ENCODE results near the gene PHTF2.

PHTF2 gene

GRCh38 chr7:78002021-78002420 is 203.4 kb downstream of the PHTF2 start:
- ATAC-seq (replicated peaks; ENCODE audit: extremely low read depth, poor library complexity, severe bottlenecking) (no peak), DNase-seq (ENCODE audit: low spot score in 2 of 2) (no peak)
- Mint-ChIP-seq H3K27me3 (no peaks in the 10 kb centered on the region), H3K27ac (ENCODE audit: low read depth) (no peak overlapping the region), H3K4me3 (no peak overlapping the region), H3K36me3 (ENCODE audit: insufficient read depth) (no peaks in the 10 kb centered on the region), H3K9me3 (no peaks in the 10 kb centered on the region), H3K4me1 (no peaks in the 10 kb centered on the region)

GRCh38 chr7:78002715-78003114 is 204.1 kb downstream of the PHTF2 start:
- Mint-ChIP-seq H3K9me3 (no peaks in the 10 kb centered on the region), H3K27ac (ENCODE audit: low read depth) (no peak overlapping the region), H3K27me3 (no peaks in the 10 kb centered on the region), H3K36me3 (ENCODE audit: insufficient read depth) (no peaks in the 10 kb centered on the region), H3K4me3 (no peak overlapping the region), H3K4me1 (no peaks in the 10 kb centered on the region)
- no peak for DNase-seq (ENCODE audit: low spot score in 2 of 2)
- ATAC-seq (replicated peaks; ENCODE audit: extremely low read depth, poor library complexity, severe bottlenecking), result no peak

GRCh38 chr7:78006063-78006755 is 207.6 kb downstream of the PHTF2 start:
- DNase-seq (ENCODE audit: low spot score in 2 of 2) (no peak), ATAC-seq (replicated peaks; ENCODE audit: extremely low read depth, poor library complexity, severe bottlenecking) (no peak)
- Mint-ChIP-seq H3K4me1 (no peaks in the 10 kb centered on the region), H3K4me3 (no peak overlapping the region), H3K36me3 (ENCODE audit: insufficient read depth) (no peaks in the 10 kb centered on the region), H3K27me3 (no peaks in the 10 kb centered on the region), H3K9me3 (no peaks in the 10 kb centered on the region), H3K27ac (ENCODE audit: low read depth) (no peak overlapping the region)
